Measurements from ENCODE around the gene CCDC184.
A peak's percentile ranks its signal among the peaks of the same experiment; 100 is the strongest.

CCDC184 gene

DNA sequence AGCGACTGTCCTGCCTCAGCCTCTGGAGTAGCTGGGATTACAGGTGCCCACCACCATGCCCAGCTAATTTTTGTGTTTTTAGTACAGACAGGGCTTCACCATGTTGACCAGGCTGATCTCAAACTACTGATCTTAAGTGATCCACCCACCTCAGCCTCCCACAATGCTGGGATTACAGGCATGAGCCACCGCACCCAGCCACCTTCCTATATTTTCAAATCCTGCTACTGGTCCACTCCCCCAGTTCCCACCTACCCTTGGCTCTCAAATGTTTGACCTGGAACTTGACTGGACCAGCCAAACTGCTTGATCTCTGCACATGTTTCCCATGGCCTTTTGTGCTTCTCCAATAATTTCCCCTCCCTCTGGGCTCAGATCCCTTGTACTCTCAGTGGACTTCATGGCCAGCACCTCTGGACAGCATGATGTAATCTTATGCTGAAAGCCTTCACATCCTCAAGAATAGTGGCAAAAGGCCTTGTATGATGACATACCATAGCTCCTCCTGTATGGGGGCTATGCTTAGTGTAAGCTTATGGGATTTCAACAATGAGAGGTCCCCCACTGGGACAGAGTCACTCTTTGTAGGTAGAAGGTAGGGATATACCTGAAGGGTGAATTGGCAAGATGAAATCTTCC is 2.5 kb upstream of the CCDC184 start:
- Mint-ChIP-seq H3K9me3 (no peaks in the 10 kb centered on the region), H3K27ac (peak overlapping the region in 2 of 3 experiments; percentile 69 to 82), H3K36me3 (ENCODE audit: low read depth) (no peaks in the 10 kb centered on the region), H3K4me1 (peaks cover 71% of the 10 kb centered on the region), H3K27me3 (ENCODE audit: low read depth) (peaks cover 43% of the 10 kb centered on the region), H3K4me3 (peak overlapping the region in 1 of 3 experiments; percentile 77)
- TF ChIP-seq, protein P1, sequence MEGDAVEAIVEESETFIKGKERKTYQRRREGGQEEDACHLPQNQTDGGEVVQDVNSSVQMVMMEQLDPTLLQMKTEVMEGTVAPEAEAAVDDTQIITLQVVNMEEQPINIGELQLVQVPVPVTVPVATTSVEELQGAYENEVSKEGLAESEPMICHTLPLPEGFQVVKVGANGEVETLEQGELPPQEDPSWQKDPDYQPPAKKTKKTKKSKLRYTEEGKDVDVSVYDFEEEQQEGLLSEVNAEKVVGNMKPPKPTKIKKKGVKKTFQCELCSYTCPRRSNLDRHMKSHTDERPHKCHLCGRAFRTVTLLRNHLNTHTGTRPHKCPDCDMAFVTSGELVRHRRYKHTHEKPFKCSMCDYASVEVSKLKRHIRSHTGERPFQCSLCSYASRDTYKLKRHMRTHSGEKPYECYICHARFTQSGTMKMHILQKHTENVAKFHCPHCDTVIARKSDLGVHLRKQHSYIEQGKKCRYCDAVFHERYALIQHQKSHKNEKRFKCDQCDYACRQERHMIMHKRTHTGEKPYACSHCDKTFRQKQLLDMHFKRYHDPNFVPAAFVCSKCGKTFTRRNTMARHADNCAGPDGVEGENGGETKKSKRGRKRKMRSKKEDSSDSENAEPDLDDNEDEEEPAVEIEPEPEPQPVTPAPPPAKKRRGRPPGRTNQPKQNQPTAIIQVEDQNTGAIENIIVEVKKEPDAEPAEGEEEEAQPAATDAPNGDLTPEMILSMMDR (IDR thresholded peaks at IDR 0.05; ENCODE audit: unreplicated experiment in 3 of 3) = no peak

DNA sequence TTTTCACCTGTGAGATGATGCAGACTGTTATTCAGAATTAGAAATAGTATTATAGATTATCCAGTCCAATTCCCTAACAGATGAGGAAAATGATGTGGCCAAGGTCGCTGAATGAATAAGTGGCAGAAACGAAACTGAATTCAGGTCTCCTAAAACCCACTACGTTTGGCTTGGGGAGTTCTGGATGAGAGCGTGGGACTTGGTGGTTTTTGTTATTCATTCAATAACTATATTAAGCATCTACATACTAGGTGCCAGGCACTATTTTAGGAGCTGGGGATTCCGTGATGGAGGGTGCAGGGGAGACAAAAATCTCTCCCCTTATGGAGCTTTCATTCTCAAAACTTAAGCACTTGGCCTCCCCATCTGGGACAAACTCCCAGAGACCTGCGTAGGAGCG is 813 bp upstream of the CCDC184 start:
- no peaks in the 10 kb centered on the region for H3K36me3 Mint-ChIP-seq (ENCODE audit: low read depth)
- no peaks in the 10 kb centered on the region for H3K9me3 Mint-ChIP-seq
- H3K27ac Mint-ChIP-seq = peak overlapping the region in 2 of 3 experiments; percentile 37 to 84
- TF ChIP-seq, protein P1 (IDR thresholded peaks at IDR 0.05; ENCODE audit: unreplicated experiment in 3 of 3) = no peak
- peaks cover 66% of the 10 kb centered on the region for H3K4me1 Mint-ChIP-seq
- H3K27me3 Mint-ChIP-seq (ENCODE audit: low read depth) = peaks cover 48% of the 10 kb centered on the region
- peak overlapping the region; percentile 90 to 92 (median 91) for H3K4me3 Mint-ChIP-seq

DNA sequence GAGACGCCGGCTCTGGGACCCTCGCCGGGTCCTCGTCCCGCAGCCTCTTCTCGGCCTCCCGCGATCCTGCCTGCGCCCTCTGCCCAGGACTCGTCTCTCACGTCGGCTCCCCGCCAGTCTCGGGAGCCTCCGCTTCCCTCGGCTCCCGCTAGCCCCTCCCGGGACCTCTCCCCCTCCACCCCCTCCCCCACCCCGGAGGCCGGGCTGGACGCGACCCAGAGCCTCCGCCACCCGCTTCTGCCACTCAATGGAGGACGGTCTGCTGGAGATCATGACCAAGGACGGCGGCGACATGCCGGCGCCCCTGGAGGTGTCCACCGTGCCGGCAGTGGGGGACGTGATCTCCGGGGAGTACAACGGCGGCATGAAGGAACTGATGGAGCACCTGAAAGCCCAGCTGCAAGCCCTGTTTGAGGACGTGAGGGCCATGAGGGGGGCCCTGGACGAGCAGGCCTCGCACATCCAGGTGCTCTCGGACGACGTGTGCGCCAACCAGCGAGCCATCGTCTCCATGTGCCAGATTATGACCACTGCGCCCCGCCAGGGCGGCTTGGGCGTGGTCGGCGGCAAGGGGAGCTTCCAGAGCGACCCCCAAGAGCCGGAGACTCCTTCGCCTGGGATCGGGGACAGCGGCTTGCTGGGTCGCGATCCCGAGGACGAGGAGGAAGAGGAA is 568 bp downstream of the CCDC184 start:
- TF ChIP-seq, protein P1 (IDR thresholded peaks at IDR 0.05; ENCODE audit: unreplicated experiment in 3 of 3) = no peak
- Mint-ChIP-seq H3K36me3 (ENCODE audit: low read depth) (no peaks in the 10 kb centered on the region), H3K27me3 (ENCODE audit: low read depth) (peaks cover 55% of the 10 kb centered on the region), H3K27ac (no peak overlapping the region), H3K4me3 (peak overlapping the region; percentile 59 to 90 (median 74)), H3K4me1 (peaks cover 59% of the 10 kb centered on the region), H3K9me3 (no peaks in the 10 kb centered on the region)

DNA sequence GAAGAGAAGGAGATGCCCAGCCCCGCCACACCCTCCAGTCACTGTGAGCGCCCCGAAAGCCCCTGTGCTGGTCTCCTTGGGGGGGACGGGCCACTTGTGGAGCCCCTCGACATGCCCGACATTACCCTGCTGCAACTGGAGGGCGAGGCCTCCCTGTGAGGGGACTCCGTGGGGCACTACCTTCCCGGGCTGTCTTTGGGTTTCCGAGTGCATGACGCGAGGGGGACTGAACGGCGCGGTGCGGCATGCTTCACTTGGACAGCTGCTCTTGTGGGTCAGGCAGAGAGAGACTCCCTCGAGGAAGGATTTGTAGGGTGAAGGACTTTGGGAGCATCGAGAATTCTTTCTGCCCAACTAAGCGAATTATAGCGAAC is 1.1 kb downstream of the CCDC184 start:
- Mint-ChIP-seq H3K9me3 (no peaks in the 10 kb centered on the region), H3K27ac (peak overlapping the region in 1 of 3 experiments; percentile 49), H3K4me1 (peaks cover 59% of the 10 kb centered on the region), H3K4me3 (peak overlapping the region; percentile 59 to 80 (median 74)), H3K36me3 (ENCODE audit: low read depth) (no peaks in the 10 kb centered on the region), H3K27me3 (ENCODE audit: low read depth) (peaks cover 55% of the 10 kb centered on the region)
- TF ChIP-seq, protein P1 (IDR thresholded peaks at IDR 0.05; ENCODE audit: unreplicated experiment in 3 of 3) = no peak

DNA sequence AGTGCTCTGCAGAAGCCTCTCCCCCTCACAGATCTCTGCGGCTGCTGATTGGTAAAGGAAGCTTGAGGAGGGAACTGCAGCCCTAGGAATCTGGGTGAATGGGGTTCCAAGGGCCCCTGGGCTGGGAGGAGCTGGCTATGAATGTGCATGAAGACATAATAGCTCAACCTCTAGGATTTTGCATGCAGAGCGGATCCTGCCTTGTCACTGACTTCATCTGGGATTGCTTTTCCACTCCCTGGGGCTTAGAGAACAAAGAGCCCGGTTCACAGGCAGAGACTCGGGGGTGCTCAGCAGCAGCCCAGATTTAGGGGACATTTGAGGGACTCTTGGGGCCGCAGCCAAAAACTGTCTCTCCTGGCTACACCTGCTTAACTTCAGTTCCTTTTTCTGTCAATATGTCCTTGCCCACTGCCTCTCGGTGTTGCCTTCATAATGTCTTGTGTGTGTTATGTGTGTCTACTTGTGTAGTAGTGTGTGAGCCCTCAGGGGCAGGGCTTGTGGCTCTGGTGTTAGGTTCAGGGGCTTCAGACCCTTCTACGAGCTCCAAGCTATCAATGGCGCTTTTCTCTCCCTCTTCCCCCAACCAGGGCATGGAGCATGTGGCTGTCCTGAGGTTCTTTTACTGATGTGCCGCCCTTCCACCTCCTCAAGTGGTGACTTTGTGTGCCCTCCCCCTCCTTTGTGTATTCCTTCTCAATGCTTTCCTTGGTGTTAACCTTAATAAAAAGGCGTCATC is 1.9 kb downstream of the CCDC184 start:
- Mint-ChIP-seq H3K27ac (peak overlapping the region in 2 of 3 experiments; percentile 11 to 49), H3K4me3 (peak overlapping the region; percentile 59 to 80 (median 74)), H3K27me3 (ENCODE audit: low read depth) (peaks cover 55% of the 10 kb centered on the region), H3K4me1 (peaks cover 54% of the 10 kb centered on the region), H3K36me3 (ENCODE audit: low read depth) (no peaks in the 10 kb centered on the region), H3K9me3 (no peaks in the 10 kb centered on the region)
- TF ChIP-seq, protein P1 (IDR thresholded peaks at IDR 0.05; ENCODE audit: unreplicated experiment in 3 of 3) = no peak
